ENCODE measurements around the gene CLDN5.
A peak's percentile ranks its signal among the peaks of the same experiment; 100 is the strongest.

Gene CLDN5

GRCh38 chr22:19490628-19491230 is 33.5 kb downstream of the CLDN5 start:
- Histone ChIP-seq H3K4me3 (ENCODE audit: low read depth in 1 of 2, low read length in 2 of 2) (no peak overlapping the region), H3K36me3 (ENCODE audit: insufficient read depth, low read length) (peaks cover 92% of the 10 kb centered on the region)
- ATAC-seq (ENCODE audit: insufficient read depth, low read depth): no peak

GRCh38 chr22:19488884-19489843 is 35.0 kb downstream of the CLDN5 start:
- no peaks in the 10 kb centered on the region for H3K27me3 ChIP-seq (ENCODE audit: insufficient read depth, low read length, poor library complexity)
- no peak overlapping the region for H3K4me3 ChIP-seq (ENCODE audit: low read depth in 1 of 2, low read length in 2 of 2)
- H3K79me2 ChIP-seq (ENCODE audit: insufficient read depth, low read length): peaks cover 58% of the 10 kb centered on the region
- ATAC-seq (ENCODE audit: insufficient read depth, low read depth) (no peak; the same call in 2 of the 3 replicates), DNase-seq (no peak)
- H3K9me3 ChIP-seq (ENCODE audit: insufficient read depth, low read length, severe bottlenecking): no peaks in the 10 kb centered on the region
- peaks cover 4% of the 10 kb centered on the region; the same call in 1 of the 2 replicates for H3K4me1 ChIP-seq (ENCODE audit: insufficient read depth, low read length)
- H2AFZ ChIP-seq (ENCODE audit: low read depth, low read length): no peak overlapping the region
- H3K36me3 ChIP-seq (ENCODE audit: insufficient read depth, low read length): peaks cover 92% of the 10 kb centered on the region
- H3K4me2 ChIP-seq (ENCODE audit: insufficient read depth, low read length): no peak overlapping the region
- H3K9ac ChIP-seq (ENCODE audit: low read depth, low read length): no peak overlapping the region
- peaks cover 30% of the 10 kb centered on the region for H4K20me1 ChIP-seq (ENCODE audit: insufficient read depth, low read length)
- TF ChIP-seq EZH2 (IDR thresholded peaks at IDR 0.05; ENCODE audit: borderline replicate concordance, low read depth, low read length, severe bottlenecking) (no peak), CTCF (IDR thresholded peaks at IDR 0.05; ENCODE audit: borderline replicate concordance, extremely low read depth, low read length, poor library complexity, severe bottlenecking) (peak; percentile 21)
- no peak overlapping the region for H3K27ac ChIP-seq (ENCODE audit: low read length)

More at GRCh38 chr22:19490628-19491230, 33.5 kb downstream of the CLDN5 start:
- peaks cover 46% of the 10 kb centered on the region for H3K79me2 ChIP-seq (ENCODE audit: insufficient read depth, low read length)
- H3K9me3 ChIP-seq (ENCODE audit: insufficient read depth, low read length, severe bottlenecking): no peaks in the 10 kb centered on the region
- no peak for DNase-seq
- H3K4me2 ChIP-seq (ENCODE audit: insufficient read depth, low read length): no peak overlapping the region
- no peak overlapping the region for H3K27ac ChIP-seq (ENCODE audit: low read length)
- H3K4me1 ChIP-seq (ENCODE audit: insufficient read depth, low read length): no peaks in the 10 kb centered on the region
- no peak overlapping the region for H2AFZ ChIP-seq (ENCODE audit: low read depth, low read length)
- H4K20me1 ChIP-seq (ENCODE audit: insufficient read depth, low read length): peaks cover 28% of the 10 kb centered on the region
- H3K27me3 ChIP-seq (ENCODE audit: insufficient read depth, low read length, poor library complexity): no peaks in the 10 kb centered on the region
- TF ChIP-seq EZH2 (IDR thresholded peaks at IDR 0.05; ENCODE audit: borderline replicate concordance, low read depth, low read length, severe bottlenecking): no peak
- H3K9ac ChIP-seq (ENCODE audit: low read depth, low read length): no peak overlapping the region

GRCh38 chr22:19488285-19488684 is 35.9 kb downstream of the CLDN5 start:
- H3K4me2 ChIP-seq (ENCODE audit: insufficient read depth, low read length): no peak overlapping the region
- DNase-seq (no peak), ATAC-seq (ENCODE audit: insufficient read depth, low read depth) (no peak)
- H3K4me1 ChIP-seq (ENCODE audit: insufficient read depth, low read length): peaks cover 11% of the 10 kb centered on the region; the same call in 1 of the 2 replicates
- no peak overlapping the region for H3K27ac ChIP-seq (ENCODE audit: low read length)
- no peak for TF ChIP-seq EZH2 (IDR thresholded peaks at IDR 0.05; ENCODE audit: borderline replicate concordance, low read depth, low read length, severe bottlenecking)
- TF ChIP-seq CTCF (IDR thresholded peaks at IDR 0.05; ENCODE audit: borderline replicate concordance, extremely low read depth, low read length, poor library complexity, severe bottlenecking): no peak
- H3K36me3 ChIP-seq (ENCODE audit: insufficient read depth, low read length): peaks cover 92% of the 10 kb centered on the region
- H3K9ac ChIP-seq (ENCODE audit: low read depth, low read length): no peak overlapping the region
- H3K4me3 ChIP-seq (ENCODE audit: low read depth in 1 of 2, low read length in 2 of 2): no peak overlapping the region
- peaks cover 28% of the 10 kb centered on the region for H4K20me1 ChIP-seq (ENCODE audit: insufficient read depth, low read length)
- H3K79me2 ChIP-seq (ENCODE audit: insufficient read depth, low read length): peaks cover 67% of the 10 kb centered on the region
- H3K9me3 ChIP-seq (ENCODE audit: insufficient read depth, low read length, severe bottlenecking): no peaks in the 10 kb centered on the region
- no peaks in the 10 kb centered on the region for H3K27me3 ChIP-seq (ENCODE audit: insufficient read depth, low read length, poor library complexity)
- H2AFZ ChIP-seq (ENCODE audit: low read depth, low read length): no peak overlapping the region

Measured in DND-41 (cell line).